SU-DHL-6 (cell line): ENCODE measurements around the gene GNAO1.

Source experiments
- H2AFZ ChIP-seq: fragments of 200-600 bp; sonication (generic); 2 replicates; pipeline ENCODE4 v1.6.1; 2014; ENCODE audit warnings: low read depth, mild to moderate bottlenecking, moderate library complexity, mixed read lengths, antibody characterized with exemption, low read length; ENCODE audit not compliant: severe bottlenecking
- H3F3A ChIP-seq: fragments of 200-600 bp; shearing (Covaris generic); 2 replicates; pipeline ENCODE4 v1.6.0; 2016; ENCODE audit warnings: antibody characterized with exemption, mild to moderate bottlenecking; ENCODE audit not compliant: insufficient read depth
- H3K27ac ChIP-seq: fragments of 200-600 bp; sonication (generic); 2 replicates; pipeline ENCODE4 v1.5.1; 2016; ENCODE audit warnings: low read depth, mild to moderate bottlenecking, low read length, moderate library complexity, mixed read lengths
- H3K27me3 ChIP-seq: fragments of 200-600 bp; sonication (generic), shearing (Covaris generic); 2 replicates; pipeline ENCODE4 v1.6.0; 2014; ENCODE audit warnings: mild to moderate bottlenecking, low read length
- H3K36me3 ChIP-seq: fragments of 200-600 bp; sonication (generic); 2 replicates; pipeline ENCODE4 v1.6.1; 2014; ENCODE audit warnings: mild to moderate bottlenecking, low read length, mixed read lengths
- H3K4me2 ChIP-seq: fragments of 300-600, 200-600 bp; shearing (Covaris generic), sonication (generic); 2 replicates; pipeline ENCODE4 v1.6.0; 2014; ENCODE audit warnings: low read length, low read depth, mild to moderate bottlenecking; ENCODE audit not compliant: poor library complexity, severe bottlenecking
- H3K4me3 ChIP-seq: fragments of 200-600 bp; sonication (generic); 2 replicates; pipeline ENCODE4 v1.5.1; 2014; ENCODE audit warnings: antibody characterized with exemption, low read length, mild to moderate bottlenecking, mixed read lengths; ENCODE audit not compliant: insufficient read depth, poor library complexity, severe bottlenecking
- H3K79me2 ChIP-seq: fragments of 200-600 bp; sonication (generic); 2 replicates; pipeline ENCODE4 v1.6.1; 2014; ENCODE audit warnings: mild to moderate bottlenecking, low read length, moderate library complexity; ENCODE audit not compliant: insufficient read depth
- H3K9ac ChIP-seq: fragments of 200-600 bp; sonication (generic); 2 replicates; pipeline ENCODE4 v1.7.0; 2014; ENCODE audit warnings: mild to moderate bottlenecking, low read length
- H3K9me2 ChIP-seq: fragments of 200-600 bp; sonication (generic); replicated peaks from 2 replicates; pipeline ENCODE4 v1.6.1; 2014; ENCODE audit warnings: low read length; ENCODE audit not compliant: insufficient read depth
- H3K9me3 ChIP-seq: fragments of 200-600 bp; sonication (generic); 2 replicates; pipeline ENCODE4 v1.6.1; 2014; ENCODE audit warnings: low read length, mixed read lengths; ENCODE audit not compliant: insufficient read depth
- H4K20me1 ChIP-seq: fragments of 200-600 bp; sonication (generic); 2 replicates; pipeline ENCODE4 v1.6.1; 2014; ENCODE audit warnings: low read depth, mild to moderate bottlenecking, antibody characterized with exemption, low read length, moderate library complexity, mixed read lengths
- CTCF ChIP-seq: fragments of 200-600 bp; sonication (generic); IDR thresholded peaks from one replicate; pipeline ENCODE4 v1.5.1; 2017; ENCODE audit warnings: antibody characterized with exemption, mild to moderate bottlenecking, low read length, moderate library complexity; ENCODE audit not compliant: insufficient read depth, poor library complexity, severe bottlenecking
- EZH2phosphoT487 ChIP-seq: fragments of 200-600 bp; sonication (generic), shearing (Covaris generic); conservative IDR thresholded peaks from 2 replicates; pipeline ENCODE4 v1.6.1; 2018; ENCODE audit warnings: mild to moderate bottlenecking, antibody characterized with exemption, low read length, moderate library complexity, mixed read lengths

Gene GNAO1

GRCh38 chr16:56327929-56328258, 136.6 kb downstream of the GNAO1 start:
- H3K4me3 ChIP-seq: no peak overlapping the region

GRCh38 chr16:56328276-56329022, 137.2 kb downstream of the GNAO1 start:
- Histone ChIP-seq H3F3A (no peaks in the 10 kb centered on the region), H3K9me3 (no peaks in the 10 kb centered on the region), H3K9me2 (no peaks in the 10 kb centered on the region), H3K4me3 (no peak overlapping the region), H3K4me2 (no peak overlapping the region), H3K9ac (no peak overlapping the region), H3K36me3 (no peaks in the 10 kb centered on the region), H4K20me1 (no peaks in the 10 kb centered on the region), H3K27me3 (no peaks in the 10 kb centered on the region), H3K27ac (no peak overlapping the region), H3K79me2 (no peaks in the 10 kb centered on the region), H2AFZ (no peak overlapping the region)
- TF ChIP-seq CTCF (no peak), EZH2phosphoT487 (no peak)

More at GRCh38 chr16:56327929-56328258, 136.6 kb downstream of the GNAO1 start:
- Histone ChIP-seq H3K36me3 (no peaks in the 10 kb centered on the region), H3K9me3 (no peaks in the 10 kb centered on the region), H2AFZ (no peak overlapping the region), H3K4me2 (no peak overlapping the region), H3K79me2 (no peaks in the 10 kb centered on the region), H3K9me2 (no peaks in the 10 kb centered on the region), H4K20me1 (no peaks in the 10 kb centered on the region), H3K27me3 (no peaks in the 10 kb centered on the region), H3K9ac (no peak overlapping the region), H3F3A (no peaks in the 10 kb centered on the region), H3K27ac (no peak overlapping the region)
- TF ChIP-seq EZH2phosphoT487: no peak
- TF ChIP-seq CTCF: no peak

- no peak overlapping the region for H3K9ac ChIP-seq
- TF ChIP-seq CTCF (no peak), EZH2phosphoT487 (no peak)
- H3K79me2 ChIP-seq: no peaks in the 10 kb centered on the region
- H4K20me1 ChIP-seq: no peaks in the 10 kb centered on the region
- H3K9me3 ChIP-seq: no peaks in the 10 kb centered on the region
- no peaks in the 10 kb centered on the region for H3F3A ChIP-seq
- no peak overlapping the region for H2AFZ ChIP-seq
- no peak overlapping the region for H3K4me2 ChIP-seq
- H3K36me3 ChIP-seq: no peaks in the 10 kb centered on the region
- no peaks in the 10 kb centered on the region for H3K9me2 ChIP-seq
- H3K27me3 ChIP-seq: no peaks in the 10 kb centered on the region
- no peak overlapping the region for H3K27ac ChIP-seq
- H3K4me3 ChIP-seq: no peak overlapping the region
Measured at GRCh38 chr16:56329887-56330286, 138.6 kb downstream of the GNAO1 start.
